ENCODE data around the gene MYBPHL.

- no peak for TF ChIP-seq EZH2 (IDR thresholded peaks at IDR 0.05; ENCODE audit: borderline replicate concordance)
- TF ChIP-seq CTCF (IDR thresholded peaks at IDR 0.05; ENCODE audit: poor library complexity) = no peak
- no peak for TF ChIP-seq EZH2phosphoT487 (IDR thresholded peaks at IDR 0.05; ENCODE audit: low read depth, severe bottlenecking, unreplicated experiment)
Observed at GRCh38 chr1:109268431-109269211, 38.2 kb downstream of the MYBPHL start.

Data from hepatocyte (in vitro differentiated cells).